SK-N-SH (cell line): ENCODE data around the gene ANKRD36.
"Not testable (repeated sequence)": the region's sequence is repeated elsewhere in the genome, so short reads cannot be mapped to it uniquely, and the experiment has no call there.

ENCODE experiments used
- CHD2 ChIP-seq: fragments of 150-350 bp; IDR thresholded peaks from 2 replicates; pipeline ENCODE4 v1.6.1; 2018; ENCODE audit warnings: low read length; ENCODE audit not compliant: partially characterized antibody
- CTCF ChIP-seq: fragments of 200-600 bp; sonication (generic); IDR thresholded peaks from 2 replicates; pipeline ENCODE4 v1.6.1; 2017; ENCODE audit warnings: antibody characterized with exemption, mild to moderate bottlenecking, moderate library complexity
- EP300 ChIP-seq, 2 experiments: IDR thresholded peaks; 2 replicates each; pipeline versions ENCODE4 v1.4.0 to v1.6.1; 2012; ENCODE audit warnings: borderline replicate concordance in 1 of 2, low read depth in 1 of 2, low read length in 1 of 2
- EZH2phosphoT487 ChIP-seq: fragments of 200-600 bp; sonication (generic); IDR thresholded peaks from 2 replicates; pipeline ENCODE4 v1.6.1; 2017; ENCODE audit warnings: low read depth, mixed run types, mild to moderate bottlenecking, antibody characterized with exemption, moderate library complexity, borderline replicate concordance
- GATA2 ChIP-seq: sonication (generic); formaldehyde crosslinking; IDR thresholded peaks from 2 replicates; pipeline ENCODE4 v1.5.0; 2020; ENCODE audit warnings: mild to moderate bottlenecking, missing genetic modification reagents
- JUND ChIP-seq: IDR thresholded peaks from 2 replicates; pipeline ENCODE4 v1.4.0; 2012
- MEF2A ChIP-seq: IDR thresholded peaks from 2 replicates; pipeline ENCODE4 v1.4.0; 2012; ENCODE audit warnings: low read depth, borderline replicate concordance
- POLR2AphosphoS5 ChIP-seq: IDR thresholded peaks from 2 replicates; pipeline ENCODE4 v1.6.1; 2012; ENCODE audit warnings: low read depth, low read length
- RAD21 ChIP-seq: IDR thresholded peaks from 2 replicates; pipeline ENCODE4 v1.6.1; 2012; ENCODE audit warnings: mild to moderate bottlenecking, low read length
- RFX5 ChIP-seq: IDR thresholded peaks from 2 replicates; pipeline ENCODE4 v1.6.1; 2012; ENCODE audit warnings: mild to moderate bottlenecking, improper control_type of control experiment, low read length
- SMC3 ChIP-seq: IDR thresholded peaks from 2 replicates; pipeline ENCODE4 v1.6.1; 2012; ENCODE audit warnings: low read depth, low read length, improper control_type of control experiment
- TAF1 ChIP-seq: IDR thresholded peaks from 2 replicates; pipeline ENCODE4 v1.6.1; 2012; ENCODE audit warnings: low read depth, mild to moderate bottlenecking, low read length, moderate library complexity, borderline replicate concordance
- TEAD4 ChIP-seq: IDR thresholded peaks from 2 replicates; pipeline ENCODE4 v1.4.0; 2012; ENCODE audit warnings: mild to moderate bottlenecking, borderline replicate concordance; ENCODE audit not compliant: insufficient read depth
- USF2 ChIP-seq: fragments of 150-350 bp; IDR thresholded peaks from 2 replicates; pipeline ENCODE4 v1.6.1; 2017; ENCODE audit warnings: antibody characterized with exemption, low read length, low read depth, borderline replicate concordance

- TF ChIP-seq GATA2 (CRISPR knock-in tag); EP300 (IDR thresholded peaks at IDR 0.05; ENCODE audit: borderline replicate concordance in 1 of 2, low read depth in 1 of 2, low read length in 1 of 2); CTCF; EZH2phosphoT487; JUND; TAF1; MEF2A; RFX5; POLR2AphosphoS5; TEAD4; RAD21; SMC3; CHD2; USF2: not testable (repeated sequence)
Measured at GRCh38 chr2:97080855-97081254, 32.1 kb upstream of the ANKRD36 start.
